IMR-90 (cell line): ENCODE data around the gene CLTCL1. TPM values are rescaled to one million over a fixed set of nuclear protein-coding genes. Genes with fewer than 3 reads are reported as not detected.

Source experiments
- ATAC-seq: fragments of 200-7000 bp; cut with Tn5 transposase; 2 replicates; pipeline ENCODE4 v1.9.1; 2020; ENCODE audit warnings: low read depth, mild to moderate bottlenecking, moderate library complexity
- BruUV-seq: library from RNA; stranded (reverse); fragments of 400-500 nt; replicated peaks from 2 replicates; lab custom pipeline; 2021; lab: Mats Ljungman, UMichigan
- CTCF ChIA-PET: fragments of 300-600 bp; formaldehyde crosslinking; extraction: SDS; loops from one replicate; lab custom pipeline; 2021; ENCODE audit warnings: antibody characterized with exemption; lab: Yijun Ruan, JAX
- POLR2A ChIA-PET: fragments of 300-600 bp; sonication (Branson Sonifier 250); formaldehyde crosslinking; loops from one replicate; lab custom pipeline; 2022; ENCODE audit warnings: antibody characterized with exemption; ENCODE audit not compliant: unreplicated experiment; lab: Charles Lee
- DNase-seq: peaks from one replicate; pipeline ENCODE4 v3.0.0; 2013
- H2AFZ ChIP-seq: replicated peaks from 2 replicates; pipeline ENCODE3; 2013; ENCODE audit warnings: low read length, mild to moderate bottlenecking; ENCODE audit not compliant: poor library complexity
- H2AK5ac ChIP-seq: 2 replicates; pipeline ENCODE4 v1.6.1; 2013; ENCODE audit warnings: low read depth, low read length, inconsistent platforms
- H2AK9ac ChIP-seq: replicated peaks from 2 replicates; pipeline ENCODE3; 2013; ENCODE audit warnings: mild to moderate bottlenecking, low read depth, low read length, moderate library complexity; ENCODE audit not compliant: poor library complexity
- H2BK120ac ChIP-seq: 2 replicates; pipeline ENCODE4 v1.6.1; 2013; ENCODE audit warnings: low read depth, low read length, inconsistent platforms
- H2BK15ac ChIP-seq: 3 replicates; pipeline ENCODE4 v1.6.1; 2013; ENCODE audit warnings: low read depth, low read length, inconsistent platforms
- H2BK20ac ChIP-seq: 2 replicates; pipeline ENCODE4 v1.6.1; 2013; ENCODE audit warnings: low read depth, mild to moderate bottlenecking, inconsistent platforms, low read length, moderate library complexity
- H2BK5ac ChIP-seq: 2 replicates; pipeline ENCODE4 v1.6.1; 2013; ENCODE audit warnings: mild to moderate bottlenecking, low read depth, low read length, inconsistent platforms; ENCODE audit not compliant: poor library complexity, severe bottlenecking
- H3K14ac ChIP-seq: replicated peaks from 2 replicates; pipeline ENCODE4 v1.6.1; 2013; ENCODE audit warnings: low read depth, low read length, inconsistent platforms
- H3K18ac ChIP-seq: 2 replicates; pipeline ENCODE4 v1.6.1; 2013; ENCODE audit warnings: low read depth, low read length, control low read depth
- H3K23ac ChIP-seq: 2 replicates; pipeline ENCODE4 v1.6.1; 2013; ENCODE audit warnings: low read depth, low read length, inconsistent platforms
- H3K27ac ChIP-seq: 2 replicates; pipeline ENCODE4 v1.5.1; 2013; ENCODE audit warnings: mild to moderate bottlenecking, control low read depth, low read length; ENCODE audit not compliant: insufficient read depth
- H3K27me3 ChIP-seq: 2 replicates; pipeline ENCODE4 v1.6.1; 2013; ENCODE audit warnings: low read length; ENCODE audit not compliant: control insufficient read depth, insufficient read depth
- H3K36me3 ChIP-seq: 2 replicates; pipeline ENCODE4 v1.6.1; 2013; ENCODE audit warnings: low read length, mixed read lengths; ENCODE audit not compliant: control insufficient read depth, insufficient read depth
- H3K4ac ChIP-seq: 2 replicates; pipeline ENCODE4 v1.6.1; 2013; ENCODE audit warnings: low read depth, low read length, inconsistent platforms
- H3K4me1 ChIP-seq: 2 replicates; pipeline ENCODE4 v1.6.1; 2013; ENCODE audit warnings: low read length, mixed read lengths; ENCODE audit not compliant: control insufficient read depth, insufficient read depth
- H3K4me2 ChIP-seq: 2 replicates; pipeline ENCODE4 v1.6.1; 2013; ENCODE audit warnings: low read depth, mild to moderate bottlenecking, control low read depth, low read length, moderate library complexity
- H3K4me3 ChIP-seq: 2 replicates; pipeline ENCODE4 v1.5.1; 2013; ENCODE audit warnings: low read depth, mild to moderate bottlenecking, control low read depth, low read length, moderate library complexity; ENCODE audit not compliant: insufficient read depth
- H3K56ac ChIP-seq: 2 replicates; pipeline ENCODE4 v1.6.1; 2013; ENCODE audit warnings: low read length, inconsistent platforms; ENCODE audit not compliant: insufficient read depth; ENCODE audit errors: extremely low read depth
- H3K79me1 ChIP-seq, 2 experiments: 2 replicates each; pipeline ENCODE4 v1.6.1; 2013; ENCODE audit warnings: low read length in 2 of 2, inconsistent platforms in 1 of 2, low read depth in 1 of 2
- H3K9ac ChIP-seq: 2 replicates; pipeline ENCODE4 v1.6.1; 2013; ENCODE audit warnings: low read depth, low read length, control low read depth
- H3K9me1 ChIP-seq: 2 replicates; pipeline ENCODE4 v1.6.1; 2013; ENCODE audit warnings: low read length, inconsistent platforms; ENCODE audit not compliant: insufficient read depth
- H3K9me3 ChIP-seq: 2 replicates; pipeline ENCODE4 v1.6.1; 2013; ENCODE audit warnings: low read length; ENCODE audit not compliant: control insufficient read depth, insufficient read depth
- H4K20me1 ChIP-seq: 2 replicates; pipeline ENCODE4 v1.6.1; 2013; ENCODE audit warnings: low read length, inconsistent platforms; ENCODE audit not compliant: insufficient read depth
- H4K5ac ChIP-seq: 2 replicates; pipeline ENCODE4 v1.6.1; 2013; ENCODE audit warnings: mild to moderate bottlenecking, low read depth, low read length, control low read depth
- H4K8ac ChIP-seq, 2 experiments: 2 replicates each; pipeline ENCODE4 v1.6.1; 2013; ENCODE audit warnings: low read depth in 2 of 2, low read length in 2 of 2, control low read depth in 1 of 2, inconsistent platforms in 1 of 2
- H4K91ac ChIP-seq: 2 replicates; pipeline ENCODE4 v1.6.1; 2013; ENCODE audit warnings: low read depth, low read length, inconsistent platforms; ENCODE audit not compliant: insufficient read depth
- BHLHE40 ChIP-seq: fragments of 150-350 bp; IDR thresholded peaks from 2 replicates; pipeline ENCODE4 v1.6.1; 2016; ENCODE audit warnings: mild to moderate bottlenecking, low read depth, low read length
- CEBPB ChIP-seq: IDR thresholded peaks from 2 replicates; pipeline ENCODE4 v1.6.1; 2012; ENCODE audit warnings: low read depth, low read length, improper control_type of control experiment
- CHD1 ChIP-seq: IDR thresholded peaks from 2 replicates; pipeline ENCODE4 v1.6.1; 2012; ENCODE audit warnings: low read depth, low read length, improper control_type of control experiment
- CTCF ChIP-seq: conservative IDR thresholded peaks from 2 replicates; pipeline ENCODE4 v1.5.1; 2012; ENCODE audit warnings: mild to moderate bottlenecking, low read depth, low read length, improper control_type of control experiment
- ELK1 ChIP-seq: fragments of 150-350 bp; IDR thresholded peaks from 2 replicates; pipeline ENCODE4 v1.6.1; 2016; ENCODE audit warnings: low read depth, mild to moderate bottlenecking, low read length, moderate library complexity, borderline replicate concordance
- FOS ChIP-seq: fragments of 150-350 bp; IDR thresholded peaks from 2 replicates; pipeline ENCODE4 v1.6.1; 2016; ENCODE audit warnings: low read depth, low read length
- MAFK ChIP-seq: IDR thresholded peaks from 2 replicates; pipeline ENCODE4 v1.6.1; 2012; ENCODE audit warnings: low read depth, low read length, improper control_type of control experiment
- MAZ ChIP-seq: IDR thresholded peaks from 2 replicates; pipeline ENCODE4 v1.6.1; 2012; ENCODE audit warnings: low read depth, mild to moderate bottlenecking, low read length, improper control_type of control experiment, moderate library complexity, borderline replicate concordance
- MXI1 ChIP-seq: IDR thresholded peaks from 2 replicates; pipeline ENCODE4 v1.6.1; 2012; ENCODE audit warnings: low read depth, mild to moderate bottlenecking, low read length, moderate library complexity, borderline replicate concordance
- NFE2L2 ChIP-seq: fragments of 150-350 bp; IDR thresholded peaks from 2 replicates; pipeline ENCODE4 v1.6.1; 2016; ENCODE audit warnings: low read depth, mild to moderate bottlenecking, low read length
- POLR2A ChIP-seq: IDR thresholded peaks from 2 replicates; pipeline ENCODE4 v1.6.1; 2012; ENCODE audit warnings: mild to moderate bottlenecking, low read depth, low read length
- RAD21 ChIP-seq: IDR thresholded peaks from 2 replicates; pipeline ENCODE4 v1.6.1; 2012; ENCODE audit warnings: low read length, improper control_type of control experiment
- RCOR1 ChIP-seq: IDR thresholded peaks from 2 replicates; pipeline ENCODE4 v1.6.1; 2012; ENCODE audit warnings: mild to moderate bottlenecking, low read length, improper control_type of control experiment; ENCODE audit not compliant: insufficient replicate concordance
- RFX5 ChIP-seq: IDR thresholded peaks from 2 replicates; pipeline ENCODE4 v1.8.0; 2012; ENCODE audit warnings: low read depth, mild to moderate bottlenecking, low read length, moderate library complexity
- SMC3 ChIP-seq: fragments of 150-350 bp; IDR thresholded peaks from 2 replicates; pipeline ENCODE4 v1.6.1; 2016; ENCODE audit warnings: low read depth, mild to moderate bottlenecking, antibody characterized with exemption, low read length, moderate library complexity
- dilution Hi-C: fragments of 300-500 bp; cut with HindIII; formaldehyde crosslinking; loops from one replicate; pipeline ENCODE4 v1.14.3; 2018; ENCODE audit warnings: low sequenced_read_pairs; ENCODE audit not compliant: unreplicated experiment
- in situ Hi-C: fragments of 300-500 bp; cut with MboI; formaldehyde crosslinking; loops from 3 replicates; pipeline ENCODE4 v1.14.3; 2019; ENCODE audit warnings: low sequenced_read_pairs, inconsistent platforms, mixed read lengths
- intact Hi-C: fragments of 100-400 bp; cut with micrococcal nuclease; formaldehyde crosslinking; loops from 2 replicates; pipeline ENCODE4 v1.10.0; 2022
- polyA plus RNA-seq, 3 experiments: library from polyadenylated mRNA; depleted of rRNA; stranded (reverse); fragments of >200 nt; gene quantifications; 2 replicates each; pipeline ENCODE4 v1.2.3, GENCODE V29; 2012; ENCODE audit warnings: low replicate concordance in 1 of 3
- total RNA-seq: library from RNA; depleted of rRNA; stranded (reverse); fragments of >200 nt; gene quantifications from 2 replicates; pipeline ENCODE4 v1.2.3, GENCODE V29; 2012
- TF ChIP-seq, protein P1 (sequence below): fragments of 150-350 bp; IDR thresholded peaks from 2 replicates; pipeline ENCODE4 v1.6.1; 2017; ENCODE audit warnings: mild to moderate bottlenecking, antibody characterized with exemption, low read length, low read depth

Gene CLTCL1
- total and polyA plus RNA-seq, 2 of the 4 experiments (the other 2 are of a cell fraction), result 6.2 to 8.1 TPM

DNA sequence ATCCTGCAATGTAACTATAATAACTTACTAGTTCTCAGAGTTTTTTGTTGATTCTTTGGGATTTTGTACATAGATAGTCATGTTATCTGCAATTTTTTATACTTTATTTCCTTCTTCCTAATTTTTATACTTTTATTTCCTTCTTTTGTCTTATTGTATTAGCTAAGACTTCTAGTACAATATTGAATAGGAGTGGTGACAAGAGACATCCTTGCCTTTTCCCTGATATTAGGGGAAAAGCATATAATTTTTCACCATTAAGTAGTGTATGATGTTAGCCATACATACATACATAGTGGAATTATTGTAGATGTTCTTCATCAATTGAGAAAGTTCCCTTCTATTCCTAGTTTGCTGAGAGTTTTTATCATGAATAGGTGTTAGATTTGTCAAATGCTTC is 27.8 kb upstream of the CLTCL1 start:
- ATAC-seq, result no peak
- no peak for DNase-seq
- Histone ChIP-seq H3K4ac (no peak overlapping the region), H4K5ac (no peak overlapping the region), H2AFZ (no peak overlapping the region), H3K4me3 (no peak overlapping the region), H2AK9ac (no peak overlapping the region), H2BK15ac (no peak overlapping the region), H2BK120ac (no peak overlapping the region), H3K4me1 (no peaks in the 10 kb centered on the region), H3K9ac (no peak overlapping the region), H3K4me2 (no peak overlapping the region), H4K91ac (no peak overlapping the region), H4K20me1 (no peaks in the 10 kb centered on the region), H2AK5ac (no peak overlapping the region), H3K36me3 (no peaks in the 10 kb centered on the region), H3K27me3 (no peaks in the 10 kb centered on the region), H3K9me1 (no peaks in the 10 kb centered on the region), H3K14ac (no peak overlapping the region), H3K27ac (no peak overlapping the region), H4K8ac (no peak overlapping the region), H2BK20ac (no peak overlapping the region), H3K79me1 (no peaks in the 10 kb centered on the region), H3K9me3 (peaks cover 14% of the 10 kb centered on the region), H3K18ac (no peak overlapping the region), H2BK5ac (no peak overlapping the region), H3K56ac (no peak overlapping the region), H3K23ac (no peak overlapping the region)
- ChIA-PET CTCF (no interaction called here), POLR2A (no interaction called here)
- intact Hi-C loops (no loop called here), dilution Hi-C loops (no loop called here), in situ Hi-C loops (no loop called here)
- no TSS peak for BruUV-seq
- TF ChIP-seq RAD21 (no peak), RFX5 (no peak), NFE2L2 (no peak), RCOR1 (no peak), MXI1 (no peak), POLR2A (no peak), SMC3 (no peak), MAFK (no peak), CTCF (no peak), ELK1 (no peak), BHLHE40 (no peak), CHD1 (no peak), MAZ (no peak), FOS (no peak), CEBPB (no peak)
- TF ChIP-seq, protein P1, sequence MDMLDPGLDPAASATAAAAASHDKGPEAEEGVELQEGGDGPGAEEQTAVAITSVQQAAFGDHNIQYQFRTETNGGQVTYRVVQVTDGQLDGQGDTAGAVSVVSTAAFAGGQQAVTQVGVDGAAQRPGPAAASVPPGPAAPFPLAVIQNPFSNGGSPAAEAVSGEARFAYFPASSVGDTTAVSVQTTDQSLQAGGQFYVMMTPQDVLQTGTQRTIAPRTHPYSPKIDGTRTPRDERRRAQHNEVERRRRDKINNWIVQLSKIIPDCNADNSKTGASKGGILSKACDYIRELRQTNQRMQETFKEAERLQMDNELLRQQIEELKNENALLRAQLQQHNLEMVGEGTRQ, result no peak
